ENCODE results near the gene TBC1D2.

- TF ChIP-seq CTCF (conservative IDR thresholded peaks at IDR 0.05; ENCODE audit: low read depth, low read length), result no peak
- TF ChIP-seq SMC3 (IDR thresholded peaks at IDR 0.05; ENCODE audit: low read depth, low read length), result no peak
- no peak for TF ChIP-seq ELK1 (IDR thresholded peaks at IDR 0.05; ENCODE audit: borderline replicate concordance, low read depth, low read length)
- TF ChIP-seq FOS (IDR thresholded peaks at IDR 0.05; ENCODE audit: low read depth, low read length), result no peak
- no peak for TF ChIP-seq RCOR1 (IDR thresholded peaks at IDR 0.05; ENCODE audit: insufficient replicate concordance, low read length)
- TF ChIP-seq RFX5 (IDR thresholded peaks at IDR 0.05; ENCODE audit: low read depth, low read length), result no peak
- no peak for TF ChIP-seq RAD21 (IDR thresholded peaks at IDR 0.05; ENCODE audit: low read length)
- TF ChIP-seq MAFK (IDR thresholded peaks at IDR 0.05; ENCODE audit: low read depth, low read length), result no peak
- no peak for TF ChIP-seq POLR2A (IDR thresholded peaks at IDR 0.05; ENCODE audit: low read depth, low read length)
- no peak for TF ChIP-seq USF2 (IDR thresholded peaks at IDR 0.05; ENCODE audit: low read depth, low read length)
- no peak for TF ChIP-seq CEBPB (IDR thresholded peaks at IDR 0.05; ENCODE audit: low read depth, low read length)
- no peak for TF ChIP-seq MXI1 (IDR thresholded peaks at IDR 0.05; ENCODE audit: borderline replicate concordance, low read depth, low read length)
Observed at GRCh38 chr9:98191671-98192502, 63.6 kb downstream of the TBC1D2 start.

All from IMR-90 (cell line).